Measurements from ENCODE around the gene RHO.
A peak's percentile ranks its signal among the peaks of the same experiment; 100 is the strongest.

The RHO gene

DNA sequence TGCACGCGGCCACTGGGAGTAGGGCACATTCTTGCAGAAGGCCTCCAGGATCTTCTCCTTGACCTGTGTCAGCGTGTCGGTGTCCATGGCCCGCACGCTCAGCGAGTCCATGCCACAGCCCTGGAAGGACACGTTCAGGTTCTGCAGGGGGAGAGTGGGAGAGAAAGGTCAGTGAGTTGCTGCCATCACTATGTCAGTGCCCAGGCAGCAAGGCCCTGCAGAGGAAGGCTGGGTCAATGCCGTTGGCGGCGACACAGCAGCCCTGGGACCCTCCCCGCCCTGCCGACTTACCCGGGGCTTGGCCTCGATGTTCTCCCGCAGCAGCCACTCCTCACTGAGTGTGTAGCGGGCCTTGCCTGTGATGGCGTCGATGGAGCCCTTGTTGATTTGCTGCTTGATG is 34.4 kb downstream of the RHO start:
- DNase-seq, result no peak

DNA sequence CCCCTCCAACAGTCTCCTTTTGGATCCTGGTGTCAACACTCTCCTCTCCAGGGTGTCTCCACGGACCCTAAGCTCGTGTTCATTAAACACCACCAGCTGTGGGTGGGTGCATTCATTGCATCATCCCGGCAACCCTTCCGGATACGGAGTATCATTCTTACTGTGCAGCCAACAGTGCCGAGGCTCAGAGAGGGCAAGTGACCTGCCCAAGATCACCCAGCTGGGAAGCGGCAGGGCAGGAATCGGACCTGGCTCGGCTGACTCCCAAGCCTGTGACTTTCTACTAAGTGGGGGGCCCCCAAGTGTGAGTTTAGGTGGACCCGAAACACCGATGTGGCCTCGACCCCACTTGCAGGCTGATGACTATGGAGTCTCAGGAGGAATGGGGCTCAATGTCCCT is 34.9 kb downstream of the RHO start:
- no peak for DNase-seq

DNA sequence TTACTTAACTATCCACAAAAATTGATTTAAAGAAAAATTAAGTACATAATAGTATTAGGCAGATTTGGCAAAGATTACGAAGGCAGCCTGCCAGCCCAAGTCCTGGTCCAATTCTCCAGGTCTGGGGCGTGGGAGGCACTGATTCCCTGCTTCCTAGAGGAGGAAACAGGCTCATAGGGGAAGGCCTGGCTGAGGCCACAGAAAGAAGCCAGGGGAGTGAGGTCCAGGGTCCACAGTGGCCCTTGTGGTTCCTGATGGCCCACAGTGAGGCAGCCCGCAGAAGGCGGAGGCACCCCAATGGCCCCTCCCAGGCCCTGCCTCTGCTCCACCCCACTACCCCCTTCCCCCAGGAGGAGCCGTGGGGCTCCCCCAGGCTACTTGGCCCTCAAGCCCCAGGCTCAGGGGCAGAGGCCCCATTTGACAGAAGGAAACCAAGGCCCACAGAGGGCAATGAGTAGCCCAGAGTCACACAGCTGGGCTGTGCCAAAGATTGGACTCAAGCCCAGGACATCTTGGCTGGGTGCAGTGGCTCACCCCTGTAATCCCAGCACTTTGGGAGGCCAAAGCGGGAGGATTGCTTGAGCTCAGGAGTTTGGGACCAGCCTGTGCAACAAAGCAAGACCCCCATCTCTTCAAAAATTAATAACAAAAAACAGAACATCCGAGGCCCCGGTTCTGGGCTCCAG is 35.6 kb downstream of the RHO start:
- DNase-seq, result no peak

DNA sequence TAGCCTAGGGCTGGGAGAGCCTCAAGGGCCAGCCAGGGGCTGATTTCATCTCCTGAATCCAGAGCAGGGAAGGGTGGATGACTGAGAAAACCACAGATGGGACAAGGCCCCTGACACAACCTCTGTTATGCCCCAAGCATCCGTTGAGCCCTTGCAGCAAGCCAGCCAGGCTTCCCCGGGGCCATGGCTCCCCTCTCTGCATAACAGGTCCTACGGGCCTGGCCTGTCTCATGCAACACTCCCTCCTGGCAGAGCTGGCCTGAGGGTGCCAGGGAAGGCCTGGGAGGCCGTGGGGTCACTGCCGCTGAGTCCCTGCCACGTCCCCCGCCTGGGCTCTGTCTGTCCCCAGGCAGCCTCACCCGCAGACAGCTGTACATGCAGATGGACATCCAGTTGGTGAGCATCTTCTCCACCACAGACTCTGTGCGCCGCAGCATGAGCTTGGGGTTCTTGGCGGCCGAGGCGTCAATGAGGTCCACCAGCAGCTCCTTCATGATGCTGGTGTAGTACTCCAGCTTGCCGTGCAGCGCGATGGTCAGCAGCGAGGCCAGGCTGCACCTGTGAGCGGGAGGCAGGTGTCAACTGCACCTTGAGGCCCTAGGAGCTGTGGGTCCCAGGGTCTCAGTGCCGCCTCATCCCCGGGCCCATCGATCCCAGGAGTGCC is 36.7 kb downstream of the RHO start:
- no peak for DNase-seq

DNA sequence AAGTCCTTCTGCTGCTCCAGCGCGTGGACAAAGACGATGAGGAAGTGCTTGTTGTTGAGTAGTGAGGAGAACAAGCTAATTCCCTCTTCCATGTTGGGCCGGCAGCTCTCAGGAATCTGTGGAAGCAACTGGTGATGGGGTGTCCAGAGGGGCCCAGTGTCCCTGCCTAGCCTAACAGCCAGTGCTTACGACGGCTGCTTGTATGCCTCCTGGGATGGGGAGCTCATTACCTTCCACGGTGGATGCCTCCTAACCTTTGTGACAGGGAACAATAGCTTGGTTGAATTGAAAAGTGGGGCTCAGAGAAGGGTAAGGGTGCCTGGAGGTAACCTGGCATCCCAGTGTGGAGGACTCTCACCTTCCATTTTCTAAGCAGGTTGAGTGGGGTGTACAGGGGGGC is 37.5 kb downstream of the RHO start:
- DNase-seq, result no peak

DNA sequence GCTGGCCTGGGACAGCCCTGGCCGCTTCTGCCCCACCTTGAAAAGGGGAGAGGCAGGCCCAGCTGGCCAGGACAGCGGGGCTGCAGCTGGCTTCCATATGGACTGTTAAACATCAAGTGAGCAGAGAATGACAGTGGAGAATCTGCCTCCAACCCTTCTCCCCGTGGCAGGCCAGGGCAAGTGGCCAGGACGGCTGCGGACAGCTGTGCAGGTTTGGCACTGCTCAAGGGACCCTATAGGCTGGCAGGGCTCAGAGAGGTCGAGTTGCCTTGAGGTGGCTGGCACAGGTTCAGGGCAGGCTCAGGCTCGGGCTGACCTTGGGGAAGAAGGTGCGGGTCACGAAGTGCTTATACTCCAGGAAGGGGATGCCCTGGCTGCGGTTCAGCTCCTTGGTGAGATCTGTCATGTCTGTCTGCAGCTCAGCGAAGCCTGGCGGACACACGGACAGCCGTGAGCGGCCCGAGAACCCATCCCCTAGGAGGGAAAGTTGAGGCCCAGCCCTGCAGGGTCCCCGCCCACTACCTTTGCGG is 38.8 kb downstream of the RHO start:
- no peak for DNase-seq

DNA sequence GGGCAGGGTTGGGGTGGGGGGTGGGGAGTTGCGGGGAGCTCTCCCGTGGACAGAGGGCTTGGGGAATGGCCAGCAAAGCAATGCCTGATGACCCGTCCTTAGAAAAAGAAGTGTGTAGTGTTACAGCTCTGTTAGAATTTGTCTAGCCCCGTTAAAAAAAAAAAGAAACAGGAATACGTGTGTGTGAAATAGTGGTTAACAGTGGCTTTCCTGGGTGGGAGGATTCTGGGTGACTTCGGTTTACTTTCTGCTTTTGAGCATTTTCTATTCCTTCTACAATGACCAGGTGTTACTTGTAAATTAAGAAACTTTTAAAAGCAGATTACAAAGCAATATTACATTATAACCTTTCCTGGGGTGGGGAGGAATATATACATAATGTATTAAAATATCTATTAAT is 39.5 kb downstream of the RHO start:
- DNase-seq, result no peak

DNA sequence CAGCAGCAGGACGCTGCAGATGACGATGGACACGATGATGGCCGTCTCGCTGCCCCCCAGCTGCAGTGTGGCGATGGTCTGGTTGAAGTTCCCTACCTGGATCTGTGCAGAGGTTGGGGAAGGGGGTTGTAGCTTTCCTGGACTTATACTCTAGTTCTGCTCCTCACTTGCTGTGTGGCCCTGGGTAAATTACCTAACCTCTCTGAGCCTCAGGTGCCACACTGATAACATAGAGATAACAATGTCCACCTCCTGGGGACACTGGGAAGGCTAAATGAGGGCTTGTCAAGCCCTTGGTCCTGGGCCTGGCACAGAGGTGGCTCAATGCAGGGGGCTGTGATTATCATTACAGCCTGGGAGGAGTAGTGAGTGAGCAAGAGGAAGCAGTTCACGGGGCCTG is 41.4 kb downstream of the RHO start:
- DNase-seq, result no peak

DNA sequence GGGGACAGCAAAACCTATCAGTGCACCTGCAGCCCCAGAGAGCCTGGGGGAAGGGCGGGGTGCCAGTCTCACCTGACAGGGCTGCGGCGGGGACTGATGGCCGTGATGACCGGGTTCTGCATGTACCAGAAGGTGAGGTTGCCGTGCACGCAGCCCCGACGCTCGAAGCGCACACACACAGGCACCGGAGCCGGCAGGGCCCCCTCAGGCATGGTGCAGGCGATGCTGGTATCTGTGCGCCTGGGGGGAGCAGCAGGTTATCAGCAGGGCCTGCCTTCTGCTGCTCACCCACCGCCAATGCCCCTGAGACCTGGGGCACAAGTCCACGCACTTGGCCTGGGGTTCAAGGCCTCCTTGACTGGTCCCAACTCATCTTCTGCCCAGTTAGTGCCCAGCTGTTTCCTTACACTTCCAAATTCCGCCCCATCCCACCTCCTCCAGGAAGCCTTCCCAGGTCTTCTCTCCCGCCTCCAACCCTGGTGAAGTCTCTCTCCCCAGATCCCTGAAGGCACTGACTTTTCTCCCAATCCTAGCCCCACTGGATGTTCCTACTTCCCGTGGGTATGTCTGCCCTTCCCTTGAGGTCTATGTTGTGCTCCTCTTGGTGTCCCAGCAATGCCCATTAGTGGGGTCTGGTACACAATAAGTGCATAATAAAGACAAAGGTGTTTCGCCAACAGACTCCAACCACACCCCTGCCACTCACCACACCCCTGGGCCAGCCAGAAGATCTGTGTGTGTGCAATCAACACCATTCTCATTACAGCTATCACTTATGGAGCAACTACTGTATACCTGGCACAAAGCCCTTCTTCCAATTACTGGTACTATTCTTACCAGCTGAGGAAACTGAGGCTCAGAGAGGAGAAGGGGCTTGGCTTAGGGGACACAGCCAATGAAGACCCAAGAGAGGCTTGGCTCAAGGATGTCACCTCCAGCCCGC is 43.4 kb downstream of the RHO start:
- DNase-seq, result no peak

DNA sequence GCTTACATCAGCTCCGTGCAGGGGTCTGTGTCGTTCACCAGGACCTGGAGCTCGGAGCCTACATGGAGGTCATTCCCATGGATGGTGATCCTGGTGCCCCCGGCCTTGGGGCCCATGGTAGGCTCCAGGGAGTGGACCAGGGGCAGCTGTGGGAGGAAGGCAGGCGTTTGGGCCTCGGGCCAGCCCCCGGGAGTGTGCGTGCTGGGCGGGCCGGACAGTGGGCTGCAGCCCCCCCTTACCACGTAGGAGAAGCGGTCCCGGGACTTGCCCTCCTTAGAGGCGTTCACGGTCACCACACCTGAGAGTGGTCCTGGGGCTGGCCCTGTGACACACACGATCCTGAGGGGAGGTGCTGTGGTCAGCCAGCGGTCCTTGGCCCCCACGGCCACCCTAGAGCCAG is 44.2 kb downstream of the RHO start:
- no peak for DNase-seq

DNA sequence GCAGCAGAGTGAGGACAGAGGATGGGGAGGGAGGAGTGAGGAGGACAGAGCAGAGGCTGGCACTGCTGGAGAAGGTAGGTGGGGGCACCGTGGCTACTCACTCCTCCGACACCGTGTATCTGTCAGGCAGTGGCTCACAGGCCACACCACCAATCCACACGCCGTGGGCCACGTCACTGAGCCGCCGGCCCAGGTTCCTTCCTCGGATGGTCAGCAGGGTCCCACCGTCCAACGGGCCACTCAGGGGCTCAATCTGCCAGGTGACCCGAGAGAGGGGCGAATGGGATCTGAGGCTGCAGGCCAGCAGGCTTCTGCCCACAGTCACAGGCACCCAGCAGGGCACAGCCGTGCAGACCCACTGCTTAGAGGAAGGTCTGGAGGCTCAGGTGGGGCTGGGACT is 45.1 kb downstream of the RHO start:
- no peak for DNase-seq

DNA sequence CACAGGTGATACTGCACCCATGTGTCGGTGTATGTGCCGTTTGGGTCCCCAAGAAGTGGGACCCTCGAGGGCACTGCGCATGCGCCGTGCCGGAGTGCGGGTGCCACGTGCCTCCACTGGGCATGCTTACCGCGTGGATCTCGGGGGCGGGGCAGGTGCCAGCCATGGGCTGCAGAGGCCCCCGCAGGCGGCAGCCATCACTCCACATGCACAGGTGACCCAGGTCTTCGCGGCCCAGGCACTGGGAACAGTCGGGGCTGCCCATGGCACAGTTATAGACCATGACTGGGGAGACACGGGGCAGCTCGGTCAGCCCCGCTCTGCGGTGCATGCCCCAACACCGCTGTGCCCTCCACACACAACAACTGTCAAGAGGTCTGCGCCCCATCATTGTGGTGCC is 45.8 kb downstream of the RHO start:
- DNase-seq, result no peak

DNA sequence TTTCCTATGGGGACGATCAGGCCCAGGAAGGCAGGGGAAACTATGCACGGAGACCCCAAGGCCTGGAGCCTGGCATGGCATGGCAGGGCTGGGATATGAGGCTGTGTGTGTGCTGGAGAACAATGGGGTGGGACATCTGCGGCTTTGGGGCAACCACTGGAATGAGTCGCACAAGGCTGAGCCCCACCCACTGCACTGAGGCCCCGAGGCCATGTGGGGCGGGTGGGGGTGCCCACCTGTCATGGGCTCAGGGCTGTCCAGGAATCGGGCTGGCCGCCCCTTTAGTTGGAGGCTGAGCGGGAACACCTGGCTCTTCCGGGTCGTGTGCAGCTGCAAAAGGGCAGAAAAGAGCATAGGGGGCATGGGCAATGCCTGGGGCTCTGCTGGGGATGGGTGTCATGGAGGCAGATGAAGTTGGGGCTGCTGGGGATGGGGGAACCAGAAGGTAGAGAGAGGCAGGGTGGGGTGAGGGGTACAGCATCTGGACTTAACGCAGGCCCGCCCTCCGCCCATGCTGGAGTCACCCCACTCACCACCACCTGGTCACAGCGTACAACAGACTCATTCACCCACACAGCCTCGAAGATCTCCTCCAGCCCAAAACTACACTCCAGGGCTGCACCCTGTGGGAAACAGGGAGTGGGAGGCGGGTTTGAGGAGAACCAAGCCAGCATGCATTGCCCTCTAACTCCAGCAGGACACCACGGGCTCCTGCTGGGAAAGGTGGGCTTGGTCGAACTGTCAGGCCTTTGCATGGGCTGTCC is 47.0 kb downstream of the RHO start:
- DNase-seq, result no peak

DNA sequence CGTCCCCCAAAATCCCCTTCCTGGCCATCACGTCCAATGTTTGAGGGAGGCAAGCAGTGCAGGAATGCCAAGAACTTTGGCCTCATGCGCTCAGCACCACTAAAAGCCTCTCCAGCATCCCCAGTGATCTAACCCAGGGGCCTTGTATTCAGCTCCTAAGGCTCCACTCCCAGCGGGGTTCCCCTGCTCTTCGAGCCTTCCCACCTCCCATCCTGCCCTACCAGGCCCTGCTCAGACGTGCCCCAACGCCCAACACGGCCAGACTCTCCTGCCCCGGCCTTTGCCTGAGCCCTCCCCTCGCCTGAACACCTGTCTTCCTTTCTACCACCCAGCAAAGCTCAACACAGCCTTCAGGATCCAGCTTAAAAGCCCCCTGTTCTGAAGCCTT is 47.6 kb downstream of the RHO start:
- no peak for DNase-seq

DNA sequence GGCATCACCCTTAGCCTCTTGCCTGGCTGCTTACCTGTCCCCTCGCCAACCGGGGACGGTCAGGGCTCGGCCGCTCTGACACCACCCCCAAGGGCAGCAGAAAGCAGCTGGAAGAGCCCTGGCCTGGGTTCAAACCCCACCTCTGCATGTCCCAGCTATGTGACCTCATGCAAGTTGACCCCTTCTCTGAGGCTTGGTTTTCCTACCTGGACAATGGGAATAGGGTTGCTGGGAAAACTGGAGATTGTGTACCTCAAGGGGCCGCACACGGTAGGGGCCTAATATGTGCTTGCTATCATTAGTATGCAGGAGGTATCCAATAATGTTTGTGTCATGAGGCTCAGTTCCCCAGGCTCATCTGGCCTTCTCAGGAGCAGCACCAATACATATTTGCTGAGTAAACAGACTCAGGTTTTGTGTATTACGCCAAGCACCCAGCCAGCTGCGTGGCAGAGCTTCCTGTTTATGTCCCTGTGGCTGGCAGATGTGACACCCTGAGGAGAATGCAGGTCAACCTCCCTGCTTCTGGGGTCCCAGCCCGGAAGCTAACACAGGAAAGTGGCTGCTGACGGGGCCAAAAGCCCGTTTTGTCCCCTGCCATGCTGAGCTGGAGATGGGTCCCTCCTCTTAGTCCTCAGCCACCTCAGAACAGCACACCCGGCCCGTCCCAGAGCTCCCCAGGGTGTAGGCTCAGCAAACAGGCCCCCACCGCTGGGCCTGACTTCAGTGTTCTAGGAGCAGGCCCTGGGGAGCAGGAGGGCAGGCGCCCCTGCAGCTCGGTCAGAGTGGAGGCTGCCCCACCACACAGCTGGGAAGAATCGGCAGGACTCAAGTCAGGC is 48.3 kb downstream of the RHO start:
- DNase-seq, result peak; percentile 71

DNA sequence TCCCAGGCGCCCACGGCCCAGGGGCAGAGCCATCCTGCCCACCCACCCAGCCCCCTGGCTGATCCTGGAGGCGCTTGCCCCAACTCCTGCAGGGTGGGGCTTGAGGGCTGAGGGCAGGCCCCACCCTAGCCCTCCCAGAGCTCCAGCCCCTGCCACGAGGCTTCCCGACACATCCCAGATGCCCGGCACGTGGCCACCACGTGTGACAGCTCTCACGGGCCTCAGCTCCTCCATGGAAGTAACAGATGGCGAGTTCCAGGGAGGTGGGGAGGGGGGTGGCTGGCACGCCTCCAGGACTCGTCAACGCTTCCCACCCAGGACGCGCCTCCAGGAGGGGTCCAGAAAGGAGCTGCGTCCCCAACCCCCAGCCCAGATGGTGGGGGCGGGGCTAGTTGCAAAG is 48.9 kb downstream of the RHO start:
- DNase-seq, result no peak

DNA sequence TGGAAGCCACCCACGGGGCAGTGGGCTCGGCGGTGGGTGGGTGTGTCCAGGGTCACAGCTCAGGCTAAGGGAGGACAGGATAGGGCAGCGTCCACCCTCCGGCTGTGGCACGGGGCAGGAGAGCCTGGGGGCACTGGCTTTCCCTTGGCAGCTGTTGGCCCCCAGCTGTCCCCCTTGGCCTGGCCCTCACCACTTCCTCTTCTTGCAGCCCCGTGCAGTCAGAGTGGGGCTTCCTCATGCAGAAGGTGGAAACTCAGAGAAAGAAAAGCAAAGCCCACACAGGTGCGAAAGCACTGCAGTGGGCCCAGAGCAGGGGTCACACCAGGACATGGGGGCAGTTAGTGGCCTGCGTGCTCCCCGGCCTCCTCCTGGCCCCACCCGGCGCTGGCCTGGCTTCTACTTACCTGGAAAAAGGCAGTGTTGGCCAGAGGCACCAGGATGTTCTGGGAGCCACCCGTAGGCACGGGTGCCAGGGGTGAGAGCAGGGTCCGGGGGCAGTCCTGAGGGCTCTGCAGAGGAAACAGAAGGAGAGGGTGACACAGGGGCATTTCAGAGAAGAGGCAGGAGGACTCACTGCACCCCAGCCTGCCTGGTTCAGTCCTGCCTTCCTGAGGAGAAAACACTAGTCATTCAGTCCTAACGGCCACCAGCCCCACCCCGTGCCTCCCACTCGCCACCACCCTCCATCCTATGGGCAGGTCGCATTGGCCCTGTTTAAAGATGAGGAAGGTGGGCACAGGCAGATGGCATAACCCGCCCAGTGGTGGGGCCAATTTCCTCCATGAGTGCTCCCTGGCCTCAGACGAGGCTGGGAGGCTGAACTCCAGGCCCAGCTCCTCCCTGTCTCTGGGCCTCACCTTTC is 49.7 kb downstream of the RHO start:
- no peak for DNase-seq

DNA sequence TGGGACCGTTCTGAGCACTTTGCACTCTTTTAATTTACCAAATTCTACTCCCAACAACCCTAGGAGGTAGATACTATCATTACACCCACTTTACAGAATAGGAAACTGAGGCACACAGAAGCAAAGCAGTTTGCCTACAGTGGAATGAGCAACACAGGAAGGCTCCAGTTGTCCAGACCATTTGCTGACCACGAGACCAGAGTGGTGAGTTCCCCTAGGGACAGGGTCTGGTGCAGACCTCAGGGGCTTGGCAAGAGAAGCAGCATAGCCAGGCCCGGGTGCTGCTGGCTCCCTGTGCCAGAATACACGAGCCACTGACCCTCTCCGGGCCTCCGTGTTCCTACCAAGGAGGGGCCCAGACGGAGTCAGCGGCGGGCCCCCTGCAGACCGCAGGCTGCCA is 51.6 kb downstream of the RHO start:
- DNase-seq, result no peak

DNA sequence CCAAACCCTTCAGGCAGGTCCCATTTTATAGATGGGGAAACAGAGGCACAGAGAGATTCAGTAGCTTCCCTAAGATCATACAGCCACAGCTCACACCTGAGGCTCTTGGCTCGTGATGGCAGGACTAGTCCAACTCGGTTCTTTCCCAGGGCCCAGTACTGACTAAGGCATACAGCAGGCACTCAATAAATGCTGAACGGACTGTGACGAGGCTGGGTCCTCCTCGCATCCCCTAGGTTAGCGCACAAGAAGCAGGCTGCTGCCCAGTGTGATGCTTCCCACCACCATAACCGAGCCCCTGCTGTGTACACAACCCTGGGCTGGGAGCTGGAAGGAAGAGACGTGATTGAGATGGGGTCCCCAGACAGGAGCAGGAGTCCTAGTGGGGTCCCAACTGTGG is 53.2 kb downstream of the RHO start:
- no peak for DNase-seq

DNA sequence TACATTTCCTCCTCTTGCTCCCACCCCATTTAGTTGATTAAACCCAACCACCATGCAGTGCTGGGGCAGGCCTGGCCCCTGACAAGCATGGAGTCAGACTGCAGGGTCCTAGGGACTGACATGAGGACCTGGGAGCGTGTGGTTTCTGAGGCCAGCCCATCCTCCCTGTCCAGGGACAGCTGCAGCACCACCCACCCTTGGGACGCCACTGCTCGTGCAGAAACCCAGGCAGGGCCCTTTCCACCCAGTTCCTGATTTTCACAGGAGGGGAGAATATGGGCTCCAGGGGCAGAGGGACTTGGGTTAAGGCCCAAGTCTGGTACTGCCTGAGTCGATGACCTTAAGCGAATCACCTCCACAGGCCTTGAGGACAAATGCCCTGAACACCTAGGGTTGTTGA is 54.4 kb downstream of the RHO start:
- DNase-seq, result no peak

DNA sequence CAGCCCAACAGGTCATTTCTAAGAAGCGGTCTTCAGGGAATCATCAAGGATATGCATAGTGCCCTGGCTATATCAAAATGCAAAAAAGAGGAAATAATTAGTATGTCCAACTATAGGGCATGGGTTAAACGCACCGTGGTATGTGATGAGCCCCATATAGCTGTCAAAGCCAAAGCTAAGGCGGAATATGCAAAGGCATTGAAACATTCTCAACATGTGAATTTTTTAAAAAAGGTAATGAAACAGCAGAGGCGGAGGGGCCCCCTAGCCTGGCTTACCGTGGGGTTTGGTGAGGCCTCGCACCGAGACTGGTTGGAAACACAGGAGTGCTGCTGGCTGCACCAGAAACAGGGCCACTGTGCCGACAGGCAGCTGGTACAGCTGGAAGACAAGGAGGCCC is 54.9 kb downstream of the RHO start:
- no peak for DNase-seq
